Ramos (cell line): ENCODE measurements around the gene DBN1.

ENCODE experiments used
- in situ Hi-C: fragments of 300-500 bp; cut with MboI; formaldehyde crosslinking; loops from one replicate; pipeline ENCODE4 v1.14.3; 2022; ENCODE audit warnings: low sequenced_read_pairs; ENCODE audit not compliant: unreplicated experiment

The DBN1 gene

GRCh38 chr5:177507165-177507564, 33.7 kb upstream of the DBN1 start:
- in situ Hi-C loops = loop anchor here (10.0 kb wide), 1 partner anchor 608 kb away; the partner anchor contains the start of gene N4BP3

GRCh38 chr5:177505075-177505474, 31.6 kb upstream of the DBN1 start:
- in situ Hi-C loops = loop anchor here (10.0 kb wide), 1 partner anchor 610 kb away; the partner anchor contains the start of gene N4BP3

GRCh38 chr5:177504086-177505056, 30.9 kb upstream of the DBN1 start:
- in situ Hi-C loops = loop anchor here (10.0 kb wide), 1 partner anchor 610 kb away; the partner anchor contains the start of gene N4BP3

- in situ Hi-C loops = loop anchor here (10.0 kb wide), 1 partner anchor 611 kb away; the partner anchor contains the start of gene N4BP3
Measured at GRCh38 chr5:177503351-177504085, 30.1 kb upstream of the DBN1 start.

- in situ Hi-C loops = loop anchor here (10.0 kb wide), 1 partner anchor 612 kb away; the partner anchor contains the start of gene N4BP3
Measured at GRCh38 chr5:177502886-177503285, 29.5 kb upstream of the DBN1 start.

- in situ Hi-C loops = loop anchor here (10.0 kb wide), 1 partner anchor 613 kb away; the partner anchor contains the start of gene N4BP3
Measured at GRCh38 chr5:177501874-177502678, 28.6 kb upstream of the DBN1 start.

- in situ Hi-C loops = loop anchor here (10.0 kb wide), 1 partner anchor 614 kb away; the partner anchor contains the start of gene N4BP3
Measured at GRCh38 chr5:177500685-177501522, 27.5 kb upstream of the DBN1 start.

GRCh38 chr5:177499842-177500241, 26.4 kb upstream of the DBN1 start:
- in situ Hi-C loops = loop anchor here (10.0 to 25.0 kb wide), 2 partner anchors 615 to 963 kb away; partner anchors contain the start of genes CDHR2, N4BP3 and RNF44

- in situ Hi-C loops = loop anchor here (25.0 kb wide), 1 partner anchor 961 kb away; the partner anchor contains the start of genes CDHR2 and RNF44
Measured at GRCh38 chr5:177498013-177498787, 24.8 kb upstream of the DBN1 start.

- in situ Hi-C loops = loop anchor here (25.0 kb wide), 1 partner anchor 960 kb away; the partner anchor contains the start of genes CDHR2 and RNF44
Measured at GRCh38 chr5:177497292-177498012, 24.0 kb upstream of the DBN1 start, which contains the start of gene PDLIM7. Gene PDLIM7 (minus strand): TSS chr5:177497604. CDS start chr5:177496512, 1,092 bp downstream.

- in situ Hi-C loops = loop anchor here (25.0 kb wide), 1 partner anchor 960 kb away; the partner anchor contains the start of genes CDHR2 and RNF44
Measured at GRCh38 chr5:177496727-177497291, 23.4 kb upstream of the DBN1 start.

- in situ Hi-C loops = loop anchor here (25.0 kb wide), 1 partner anchor 959 kb away; the partner anchor contains the start of genes CDHR2 and RNF44
Measured at GRCh38 chr5:177496070-177496726, 22.8 kb upstream of the DBN1 start.

GRCh38 chr5:177495243-177496060, 22.0 kb upstream of the DBN1 start:
- in situ Hi-C loops = loop anchor here (25.0 kb wide), 1 partner anchor 958 kb away; the partner anchor contains the start of genes CDHR2 and RNF44

- in situ Hi-C loops = loop anchor here (25.0 kb wide), 1 partner anchor 957 kb away; the partner anchor contains the start of genes CDHR2 and RNF44
Measured at GRCh38 chr5:177494346-177495195, 21.1 kb upstream of the DBN1 start.
